HEK293 (cell line): Measurements from ENCODE around the gene RFX2.

Experiments used
- CTCF ChIA-PET: fragments of 350-600 bp; formaldehyde crosslinking; extraction: SDS; loops from one replicate; lab custom pipeline; 2021; ENCODE audit warnings: antibody characterized with exemption; lab: Yijun Ruan, JAX
- POLR2A ChIA-PET: fragments of 300-600 bp; formaldehyde crosslinking; extraction: SDS; loops from one replicate; lab custom pipeline; 2020; ENCODE audit warnings: antibody characterized with exemption, inconsistent platforms; lab: Yijun Ruan, JAX
- H3K27ac ChIP-seq: fragments of 200-500 bp; sonication (Bioruptor generic); 2 replicates; pipeline ENCODE4 v1.5.1; 2014; ENCODE audit warnings: low read depth, low read length, control low read depth, inconsistent platforms; ENCODE audit errors: extremely low read depth
- H3K36me3 ChIP-seq, 2 experiments: fragments of 200-500 bp in 1 of 2; sonication (Bioruptor generic) in 1 of 2; 1 replicate in 1 of 2; 2 replicates in 1 of 2; pipeline ENCODE4 v1.5.1; 2014 to 2017; ENCODE audit warnings: inconsistent platforms in 2 of 2, low read length in 2 of 2; ENCODE audit not compliant: control insufficient read depth in 2 of 2, insufficient read depth in 1 of 2
- H3K4me1 ChIP-seq: fragments of 200-500 bp; sonication (Bioruptor generic); 2 replicates; pipeline ENCODE4 v1.5.1; 2014; ENCODE audit warnings: mild to moderate bottlenecking, low read length, inconsistent platforms; ENCODE audit not compliant: control insufficient read depth, insufficient read depth
- H3K4me3 ChIP-seq: 2 replicates; pipeline ENCODE4 v1.5.1; 2011; ENCODE audit warnings: low read depth, mild to moderate bottlenecking, control low read depth, low read length, moderate library complexity
- H3K9me3 ChIP-seq: fragments of 200-500 bp; sonication (Bioruptor generic); 2 replicates; pipeline ENCODE4 v1.5.1; 2014; ENCODE audit warnings: low read depth, low read length, inconsistent platforms; ENCODE audit not compliant: control insufficient read depth, insufficient read depth
- BCL6B ChIP-seq: fragments of 450-650 bp; formaldehyde crosslinking; IDR thresholded peaks from 2 replicates; pipeline ENCODE4 v1.5.1; 2017; ENCODE audit warnings: missing biosample characterization, missing genetic modification characterization
- GLIS1 ChIP-seq: fragments of 450-650 bp; formaldehyde crosslinking; IDR thresholded peaks from 2 replicates; pipeline ENCODE4 v1.5.1; 2016; ENCODE audit warnings: missing biosample characterization, missing genetic modification characterization
- HIC1 ChIP-seq: fragments of 450-650 bp; formaldehyde crosslinking; IDR thresholded peaks from 2 replicates; pipeline ENCODE4 v1.5.1; 2016; ENCODE audit warnings: missing biosample characterization, missing genetic modification characterization
- MYNN ChIP-seq: fragments of 450-650 bp; formaldehyde crosslinking; IDR thresholded peaks from 2 replicates; pipeline ENCODE4 v1.5.1; 2016; ENCODE audit warnings: missing biosample characterization, missing genetic modification characterization, borderline replicate concordance
- PRDM6 ChIP-seq: fragments of 450-650 bp; formaldehyde crosslinking; IDR thresholded peaks from 2 replicates; pipeline ENCODE4 v1.5.1; 2017; ENCODE audit warnings: missing biosample characterization, missing genetic modification characterization
- SCRT2 ChIP-seq: fragments of 450-650 bp; formaldehyde crosslinking; IDR thresholded peaks from 2 replicates; pipeline ENCODE4 v1.5.1; 2016; ENCODE audit warnings: missing biosample characterization, missing genetic modification characterization
- TSHZ1 ChIP-seq: fragments of 450-650 bp; formaldehyde crosslinking; IDR thresholded peaks from 2 replicates; pipeline ENCODE4 v1.5.1; 2016; ENCODE audit warnings: missing biosample characterization, missing genetic modification characterization, borderline replicate concordance
- ZBTB7A ChIP-seq: fragments of 450-650 bp; formaldehyde crosslinking; IDR thresholded peaks from 2 replicates; pipeline ENCODE4 v1.5.1; 2016; ENCODE audit warnings: low read depth, missing biosample characterization, missing genetic modification characterization
- ZNF174 ChIP-seq: fragments of 450-650 bp; formaldehyde crosslinking; IDR thresholded peaks from 2 replicates; pipeline ENCODE4 v1.5.0; 2017; ENCODE audit warnings: missing biosample characterization, mild to moderate bottlenecking, missing genetic modification characterization
- ZNF175 ChIP-seq: fragments of 450-650 bp; formaldehyde crosslinking; IDR thresholded peaks from 2 replicates; pipeline ENCODE4 v1.5.1; 2016; ENCODE audit warnings: missing biosample characterization, missing genetic modification characterization
- ZNF26 ChIP-seq: fragments of 450-650 bp; formaldehyde crosslinking; IDR thresholded peaks from 2 replicates; pipeline ENCODE4 v1.5.1; 2016; ENCODE audit warnings: missing biosample characterization, missing genetic modification characterization
- ZNF391 ChIP-seq: fragments of 450-650 bp; formaldehyde crosslinking; IDR thresholded peaks from 2 replicates; pipeline ENCODE4 v1.5.1; 2016; ENCODE audit warnings: low read depth, missing biosample characterization, missing genetic modification characterization, borderline replicate concordance
- ZNF394 ChIP-seq: fragments of 450-650 bp; formaldehyde crosslinking; IDR thresholded peaks from 2 replicates; pipeline ENCODE4 v1.5.1; 2016; ENCODE audit warnings: missing biosample characterization, missing genetic modification characterization, mild to moderate bottlenecking, moderate library complexity, borderline replicate concordance
- ZNF473 ChIP-seq: fragments of 450-650 bp; formaldehyde crosslinking; IDR thresholded peaks from 2 replicates; pipeline ENCODE4 v1.5.1; 2017; ENCODE audit warnings: missing biosample characterization, missing genetic modification characterization
- ZNF704 ChIP-seq: fragments of 450-650 bp; formaldehyde crosslinking; IDR thresholded peaks from 2 replicates; pipeline ENCODE4 v1.5.1; 2016; ENCODE audit warnings: missing biosample characterization, missing genetic modification characterization
- ZNF768 ChIP-seq: fragments of 450-650 bp; formaldehyde crosslinking; IDR thresholded peaks from 2 replicates; pipeline ENCODE4 v1.5.1; 2018; ENCODE audit warnings: missing biosample characterization, mild to moderate bottlenecking, missing genetic modification characterization
- ZNF791 ChIP-seq: fragments of 450-650 bp; formaldehyde crosslinking; IDR thresholded peaks from 2 replicates; pipeline ENCODE4 v1.5.1; 2016; ENCODE audit warnings: missing biosample characterization, missing genetic modification characterization

Gene RFX2

GRCh38 chr19:6067975-6068374 is 42.3 kb downstream of the RFX2 start:
- no peak overlapping the region for H3K27ac ChIP-seq
- ChIA-PET CTCF (interaction anchor here (1.5 kb wide), 1 partner anchor 19 kb away, joined by 3 read pairs; no protein-coding TSS in a partner anchor), POLR2A (no interaction called here)

GRCh38 chr19:6066661-6067646 is 43.3 kb downstream of the RFX2 start:
- H3K36me3 ChIP-seq: no peaks in the 10 kb centered on the region
- ChIA-PET POLR2A (interaction anchor here (0.6 kb wide), 1 partner anchor 760 kb away, joined by 3 read pairs; no protein-coding TSS in a partner anchor), CTCF (interaction anchor here (1.5 kb wide), 1 partner anchor 18 kb away, joined by 3 read pairs; no protein-coding TSS in a partner anchor)
- H3K4me1 ChIP-seq: peaks cover 5% of the 10 kb centered on the region; the same call in 1 of the 2 replicates
- no peak overlapping the region for H3K27ac ChIP-seq
- H3K9me3 ChIP-seq: no peaks in the 10 kb centered on the region
- no peak overlapping the region for H3K4me3 ChIP-seq
- TF ChIP-seq ZNF473 (tag by site-specific recombination) (no peak), HIC1 (tag by site-specific recombination) (no peak), BCL6B (no peak), SCRT2 (tag by site-specific recombination) (peak; percentile 25), ZNF768 (no peak), ZNF391 (tag by site-specific recombination) (no peak), ZNF704 (tag by site-specific recombination) (no peak), GLIS1 (tag by site-specific recombination) (no peak), ZNF26 (tag by site-specific recombination) (no peak), ZNF174 (tag by site-specific recombination) (no peak), ZNF175 (tag by site-specific recombination) (no peak), ZBTB7A (tag by site-specific recombination) (no peak), ZNF394 (tag by site-specific recombination) (no peak), PRDM6 (tag by site-specific recombination) (no peak), MYNN (tag by site-specific recombination) (peak; percentile 96)

More at GRCh38 chr19:6067975-6068374, 42.3 kb downstream of the RFX2 start:
- TF ChIP-seq ZNF791 (tag by site-specific recombination) (no peak), TSHZ1 (tag by site-specific recombination) (no peak)
- Histone ChIP-seq H3K4me1 (peaks cover 5% of the 10 kb centered on the region; the same call in 1 of the 2 replicates), H3K4me3 (no peak overlapping the region), H3K9me3 (no peaks in the 10 kb centered on the region), H3K36me3 (no peaks in the 10 kb centered on the region)
